ENCODE results near the gene TRPV5.

GRCh38 chr7:142914121-142914520 lies 19.4 kb downstream of the TRPV5 start:
- TF ChIP-seq POLR2A (IDR thresholded peaks at IDR 0.05): no peak
- TF ChIP-seq CTCF (IDR thresholded peaks at IDR 0.05): no peak
- TF ChIP-seq EP300 (IDR thresholded peaks at IDR 0.05): no peak
